ENCODE measurements around the gene KRTAP4-11. TPM values are rescaled to one million over a fixed set of nuclear protein-coding genes. Genes with fewer than 3 reads are reported as not detected.

The KRTAP4-11 gene
- total and polyA plus RNA-seq, 2 of the 4 experiments (the other 2 are of a cell fraction): not detected

GRCh38 chr17:41069031-41069430, 49.1 kb downstream of the KRTAP4-11 start:
- Histone ChIP-seq H2AK5ac (ENCODE audit: low read depth, low read length) (peak overlapping the region; percentile 83; the same call in 1 of the 2 replicates), H3K23ac (ENCODE audit: low read depth, low read length) (no peak overlapping the region), H3K4me1 (ENCODE audit: control insufficient read depth, insufficient read depth, low read length) (peaks cover 4% of the 10 kb centered on the region; the same call in 1 of the 2 replicates), H3K4ac (ENCODE audit: low read depth, low read length) (peak overlapping the region; percentile 65), H3K36me3 (ENCODE audit: control insufficient read depth, insufficient read depth, low read length) (no peaks in the 10 kb centered on the region), H3K18ac (ENCODE audit: low read depth, low read length) (peak overlapping the region; percentile 33; the same call in 1 of the 2 replicates), H2BK20ac (ENCODE audit: low read depth, low read length) (peak overlapping the region; percentile 93), H3K56ac (ENCODE audit: extremely low read depth, insufficient read depth, low read length) (no peak overlapping the region), H4K91ac (ENCODE audit: insufficient read depth, low read depth, low read length) (peak overlapping the region; percentile 61; the same call in 1 of the 2 replicates), H2BK120ac (ENCODE audit: low read depth, low read length) (peak overlapping the region; percentile 40), H2BK15ac (ENCODE audit: low read depth, low read length) (peak overlapping the region; percentile 25; the same call in 2 of the 3 replicates), H3K27ac (ENCODE audit: insufficient read depth, low read length) (no peak overlapping the region), H3K27me3 (ENCODE audit: control insufficient read depth, insufficient read depth, low read length) (no peaks in the 10 kb centered on the region), H2AFZ (replicated peaks; ENCODE audit: low read length, poor library complexity) (no peak overlapping the region), H3K9me3 (ENCODE audit: control insufficient read depth, insufficient read depth, low read length) (no peaks in the 10 kb centered on the region), H3K4me3 (ENCODE audit: insufficient read depth, low read depth, low read length) (no peak overlapping the region), H2BK5ac (ENCODE audit: low read depth, low read length, poor library complexity, severe bottlenecking) (no peak overlapping the region), H4K20me1 (ENCODE audit: insufficient read depth, low read length) (no peaks in the 10 kb centered on the region), H2AK9ac (replicated peaks; ENCODE audit: low read depth, low read length, poor library complexity) (no peak overlapping the region), H4K8ac (ENCODE audit: low read depth in 2 of 2, low read length in 2 of 2) (no peak overlapping the region), H3K4me2 (ENCODE audit: low read depth, low read length) (no peak overlapping the region), H4K5ac (ENCODE audit: low read depth, low read length) (no peak overlapping the region), H3K9me1 (ENCODE audit: insufficient read depth, low read length) (peaks cover 7% of the 10 kb centered on the region), H3K79me1 (ENCODE audit: low read depth in 1 of 2, low read length in 2 of 2) (no peaks in the 10 kb centered on the region), H3K14ac (replicated peaks; ENCODE audit: low read depth, low read length) (0 out of 2 replicates have a peak overlapping the region, but pooled peaks have one; percentile 24), H3K9ac (ENCODE audit: low read depth, low read length) (no peak overlapping the region)
- DNase-seq (no peak), ATAC-seq (ENCODE audit: low read depth) (no peak)
- TF ChIP-seq POLR2A (IDR thresholded peaks at IDR 0.05; ENCODE audit: low read depth, low read length) (no peak), SMC3 (IDR thresholded peaks at IDR 0.05; ENCODE audit: low read depth, low read length) (no peak)
- ChIA-PET CTCF (no interaction called here), POLR2A (ENCODE audit: unreplicated experiment) (no interaction called here)
- dilution Hi-C loops (cut with HindIII; ENCODE audit: low sequenced_read_pairs, unreplicated experiment): no loop called here
- in situ Hi-C loops (cut with MboI; ENCODE audit: low sequenced_read_pairs): no loop called here
- BruUV-seq (replicated peaks): no TSS peak
- WGBS, 2 experiments (ENCODE audit: extremely low coverage in 2 of 2, insufficient read length in 1 of 2): no CpG with 5 or more reads among the region's 3 CpGs
- intact Hi-C loops (cut with micrococcal nuclease): no loop called here

All from IMR-90 (cell line).